Esophagus muscularis mucosa (tissue), 3 donors: ENCODE data around the gene CFI.

ENCODE experiments used
- CTCF ChIP-seq, 3 experiments: fragments of 200-600 bp in 2 of 3; fragments of 450-650 bp in 1 of 3; sonication (generic) in 2 of 3; IDR thresholded peaks; one replicate each; pipeline ENCODE4 v1.5.1; 2017 to 2019; ENCODE audit warnings: antibody characterized with exemption in 3 of 3, mild to moderate bottlenecking in 2 of 3, moderate library complexity in 1 of 3
- POLR2A ChIP-seq: fragments of 450-650 bp; IDR thresholded peaks from one replicate; pipeline ENCODE4 v1.6.1; 2017; ENCODE audit warnings: antibody characterized with exemption, moderate library complexity, mild to moderate bottlenecking, low read depth

- TF ChIP-seq CTCF (IDR thresholded peaks at IDR 0.05), result no peak
- no peak for TF ChIP-seq POLR2A
Observed at GRCh38 chr4:109730619-109731545, 70.9 kb downstream of the CFI start.
